ENCODE data around the gene UBE2M.

- TF ChIP-seq GATA2 (IDR thresholded peaks at IDR 0.05; ENCODE audit: low read depth, low read length) (no peak), GATA3 (IDR thresholded peaks at IDR 0.05; ENCODE audit: low read depth, low read length) (no peak)
Measured at GRCh38 chr19:58516246-58516836, 42.1 kb downstream of the UBE2M start.
